Mucosa of rectum (tissue), 2 donors: ENCODE measurements around the gene WDR54.

ENCODE experiments used
- H3K27ac ChIP-seq, 2 donors: one replicate each; pipeline ENCODE4 v1.7.0; 2013; ENCODE audit warnings: inconsistent platforms in 2 of 2, low read depth in 2 of 2, low read length in 2 of 2
- H3K27me3 ChIP-seq, 2 donors: one replicate each; pipeline ENCODE4 v1.7.0; 2013; ENCODE audit warnings: low read length in 2 of 2; ENCODE audit not compliant: control insufficient read depth in 2 of 2, insufficient read depth in 2 of 2
- H3K36me3 ChIP-seq, 2 donors: one replicate each; pipeline ENCODE4 v1.7.0; 2013; ENCODE audit warnings: low read length in 2 of 2; ENCODE audit not compliant: control insufficient read depth in 2 of 2, insufficient read depth in 2 of 2
- H3K4me1 ChIP-seq, 2 donors: one replicate each; pipeline ENCODE4 v1.7.0; 2013; ENCODE audit warnings: low read length in 2 of 2, mild to moderate bottlenecking in 1 of 2; ENCODE audit not compliant: control insufficient read depth in 2 of 2, insufficient read depth in 2 of 2
- H3K4me3 ChIP-seq, 2 donors: one replicate each; pipeline ENCODE4 v1.7.0; 2013; ENCODE audit warnings: low read length in 2 of 2
- H3K9ac ChIP-seq, 2 donors: one replicate each; pipeline ENCODE4 v1.7.0; 2013; ENCODE audit warnings: low read length in 2 of 2, low read depth in 1 of 2, mild to moderate bottlenecking in 1 of 2
- H3K9me3 ChIP-seq, 2 donors: one replicate each; pipeline ENCODE4 v1.7.0; 2013; ENCODE audit warnings: low read length in 2 of 2; ENCODE audit not compliant: control insufficient read depth in 2 of 2
- donor health status: healthy.
- donor health status: Normal muscosa, but diverticular disease.

WDR54 gene

DNA sequence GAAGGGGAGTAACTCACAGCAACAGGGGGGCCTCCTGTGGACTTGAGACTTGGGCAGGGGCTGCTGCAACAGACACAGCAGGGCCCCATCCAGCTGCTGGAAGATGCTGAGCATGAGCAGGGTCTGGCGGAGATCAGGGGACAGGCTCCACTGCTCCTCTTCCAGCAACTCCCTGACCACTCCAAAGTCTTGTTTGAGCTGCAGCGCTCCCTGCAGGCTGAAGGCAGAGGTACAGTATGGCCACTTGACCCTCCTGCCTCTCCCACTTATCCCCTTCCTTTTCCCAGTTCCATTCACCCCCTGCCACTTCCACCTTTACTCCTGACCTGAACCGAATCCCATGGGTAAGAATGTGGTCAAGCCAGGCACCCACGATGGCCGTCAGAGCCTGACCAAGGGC lies 53.4 kb downstream of the WDR54 start:
- H3K4me1 ChIP-seq = peaks cover 16 to 20% of the 10 kb centered on the region in 2 donors
- H3K4me3 ChIP-seq = no peak overlapping the region
- no peak overlapping the region for H3K9ac ChIP-seq
- no peaks in the 10 kb centered on the region for H3K27me3 ChIP-seq
- peaks cover 13 to 23% of the 10 kb centered on the region in 2 donors for H3K36me3 ChIP-seq
- no peak overlapping the region for H3K27ac ChIP-seq
- H3K9me3 ChIP-seq = no peaks in the 10 kb centered on the region
